Transverse colon (tissue), 4 donors: Measurements from ENCODE around the gene CHP2. TPM values are rescaled to one million over a fixed set of nuclear protein-coding genes. Genes with fewer than 3 reads are reported as not detected.

Experiments
- DNase-seq: peaks from one replicate; pipeline ENCODE4 v3.0.0-alpha.2; 2019
- H3K27ac ChIP-seq, 4 donors: fragments of 200-600 bp; sonication (generic); 2 replicates each; pipeline ENCODE4 v1.5.1; 2016 to 2018; ENCODE audit warnings: inconsistent platforms in 4 of 4
- H3K27me3 ChIP-seq: fragments of 200-600 bp; sonication (generic); 2 replicates; pipeline ENCODE4 v1.5.1; 2017; ENCODE audit warnings: inconsistent platforms
- H3K36me3 ChIP-seq, 4 donors: fragments of 200-600 bp; sonication (generic); 2 replicates each; pipeline ENCODE4 v1.5.1; 2017 to 2019; ENCODE audit warnings: inconsistent platforms in 4 of 4
- H3K4me1 ChIP-seq, 4 donors: fragments of 200-600 bp; sonication (generic); 2 replicates each; pipeline ENCODE4 v1.5.1; 2017 to 2020; ENCODE audit warnings: inconsistent platforms in 4 of 4
- H3K4me3 ChIP-seq, 4 donors: fragments of 200-600 bp; sonication (generic); 1 replicate in 1 of 4; 2 replicates in 3 of 4; pipeline versions ENCODE4 v1.5.1 to v1.6.1; 2017 to 2019; ENCODE audit warnings: inconsistent platforms in 4 of 4
- H3K9me3 ChIP-seq, 2 donors: fragments of 200-600 bp; sonication (generic); 2 replicates each; pipeline ENCODE4 v1.5.1; 2017 to 2019; ENCODE audit warnings: inconsistent platforms in 2 of 2
- CTCF ChIP-seq, 5 experiments: fragments of 200-600 bp in 3 of 5; fragments of 450-650 bp in 2 of 5; sonication (generic) in 3 of 5; IDR thresholded peaks; 1 replicate in 2 of 5; 2 replicates in 3 of 5; pipeline ENCODE4 v1.5.1; 2016 to 2017; ENCODE audit warnings: antibody characterized with exemption in 5 of 5, inconsistent platforms in 3 of 5, mild to moderate bottlenecking in 2 of 5, moderate library complexity in 1 of 5
- EP300 ChIP-seq: sonication (generic); formaldehyde crosslinking; IDR thresholded peaks from one replicate; pipeline ENCODE4 v1.6.1; 2017; ENCODE audit warnings: antibody characterized with exemption, low read depth
- POLR2A ChIP-seq: fragments of 450-650 bp; IDR thresholded peaks from one replicate; pipeline ENCODE4 v1.6.1; 2016; ENCODE audit warnings: antibody characterized with exemption, mild to moderate bottlenecking, moderate library complexity
- POLR2AphosphoS5 ChIP-seq, 3 donors: sonication (generic); formaldehyde crosslinking; IDR thresholded peaks; one replicate each; pipeline ENCODE4 v1.6.1; 2016; ENCODE audit warnings: antibody characterized with exemption in 3 of 3
- WGBS, 2 donors: methylation state at CpG; one replicate each; pipeline ENCODE4 v1.1.5; 2018; ENCODE audit warnings: low coverage in 1 of 2; 5-methylcytosine and 5-hydroxymethylcytosine counted together
- in situ Hi-C, 4 donors: fragments of 200-750 bp; cut with MboI; loops; one replicate each; pipeline versions ENCODE4 v1.15.0 to v1.15.1; 2017; ENCODE audit warnings: low sequenced_read_pairs in 3 of 4, low pct_ligation_motif_present in 1 of 4, low pct_unique_long_range_greater_than_20kb in 1 of 4
- intact Hi-C: fragments of 100-400 bp; cut with DNase I; formaldehyde crosslinking; loops from one replicate; pipeline ENCODE4 v1.15.1; 2023; ENCODE audit warnings: low total_unique reads
- total RNA-seq, 4 donors: library from RNA; depleted of rRNA; stranded (reverse); fragments of >200 nt; gene quantifications; one replicate each; pipeline ENCODE4 v1.1.0, GENCODE V29; 2016

CHP2 gene
- total RNA-seq, 4 donors from 2014 or later: 90.9 to 264 (median 122) TPM

GRCh38 chr16:23784811-23785447, 30.1 kb downstream of the CHP2 start:
- H3K4me1 ChIP-seq: peaks cover 0 to 15% (median 6%) of the 10 kb centered on the region in 4 donors
- H3K36me3 ChIP-seq: no peaks in the 10 kb centered on the region
- H3K9me3 ChIP-seq: no peaks in the 10 kb centered on the region
- WGBS, 2 donors: 77% methylated on average over 4 of the region's 4 CpGs; no CpG with 5 or more reads in 1 of the 2 donors
- no peak for DNase-seq
- H3K27me3 ChIP-seq: no peaks in the 10 kb centered on the region
- in situ Hi-C loops (no loop called here), intact Hi-C loops (no loop called here)
- H3K4me3 ChIP-seq: no peak overlapping the region
- H3K27ac ChIP-seq: no peak overlapping the region
- no peak for TF ChIP-seq CTCF (IDR thresholded peaks at IDR 0.05)
- TF ChIP-seq POLR2AphosphoS5 (IDR thresholded peaks at IDR 0.05): no peak

- Histone ChIP-seq H3K9me3 (no peaks in the 10 kb centered on the region), H3K4me3 (no peak overlapping the region), H3K27me3 (no peaks in the 10 kb centered on the region), H3K27ac (no peak overlapping the region), H3K4me1 (peaks cover 0 to 8% (median 2%) of the 10 kb centered on the region in 4 donors), H3K36me3 (no peaks in the 10 kb centered on the region)
- in situ Hi-C loops: no loop called here
- 86 to 91% methylated on average over 4 of the region's 4 CpGs for WGBS, 2 donors
- DNase-seq: no peak
- intact Hi-C loops: no loop called here
- TF ChIP-seq POLR2AphosphoS5 (IDR thresholded peaks at IDR 0.05) (no peak), POLR2A (no peak), CTCF (IDR thresholded peaks at IDR 0.05) (no peak), EP300 (no peak)
Observed at GRCh38 chr16:23785842-23786241, 31.0 kb downstream of the CHP2 start.

- no peak for DNase-seq
- intact Hi-C loops (no loop called here), in situ Hi-C loops (no loop called here)
- no peak for TF ChIP-seq EP300
- TF ChIP-seq CTCF (IDR thresholded peaks at IDR 0.05): no peak
- TF ChIP-seq POLR2A: no peak
- no peak for TF ChIP-seq POLR2AphosphoS5 (IDR thresholded peaks at IDR 0.05)
- 55 to 60% methylated on average over 6 of the region's 6 CpGs for WGBS, 2 donors
- Histone ChIP-seq H3K27ac (no peak overlapping the region), H3K27me3 (no peaks in the 10 kb centered on the region), H3K9me3 (no peaks in the 10 kb centered on the region), H3K4me3 (no peak overlapping the region), H3K4me1 (no peaks in the 10 kb centered on the region), H3K36me3 (no peaks in the 10 kb centered on the region)
Observed at GRCh38 chr16:23786964-23787561, 32.2 kb downstream of the CHP2 start.

- DNase-seq: no peak
- WGBS, 2 donors: 64 to 69% methylated on average over 3 of the region's 3 CpGs
- Histone ChIP-seq H3K27me3 (no peaks in the 10 kb centered on the region), H3K4me3 (no peak overlapping the region), H3K4me1 (no peaks in the 10 kb centered on the region), H3K9me3 (no peaks in the 10 kb centered on the region), H3K36me3 (no peaks in the 10 kb centered on the region), H3K27ac (no peak overlapping the region)
- in situ Hi-C loops: no loop called here
- TF ChIP-seq CTCF (IDR thresholded peaks at IDR 0.05): no peak
- no peak for TF ChIP-seq POLR2AphosphoS5 (IDR thresholded peaks at IDR 0.05)
- TF ChIP-seq EP300: no peak
- TF ChIP-seq POLR2A: no peak
- intact Hi-C loops: no loop called here
Observed at GRCh38 chr16:23788685-23789084, 33.9 kb downstream of the CHP2 start.
